MM.1S (cell line): ENCODE data around the gene PCK1.

Experiments used
- CTCF ChIP-seq: fragments of 300-600 bp; sonication (generic); IDR thresholded peaks from 2 replicates; pipeline ENCODE4 v1.5.1; 2016; ENCODE audit warnings: antibody characterized with exemption, low read length, mixed read lengths
- EZH2phosphoT487 ChIP-seq: fragments of 300-600 bp; sonication (generic); IDR thresholded peaks from 2 replicates; pipeline ENCODE4 v1.6.1; 2018; ENCODE audit warnings: antibody characterized with exemption, low read length

DNA sequence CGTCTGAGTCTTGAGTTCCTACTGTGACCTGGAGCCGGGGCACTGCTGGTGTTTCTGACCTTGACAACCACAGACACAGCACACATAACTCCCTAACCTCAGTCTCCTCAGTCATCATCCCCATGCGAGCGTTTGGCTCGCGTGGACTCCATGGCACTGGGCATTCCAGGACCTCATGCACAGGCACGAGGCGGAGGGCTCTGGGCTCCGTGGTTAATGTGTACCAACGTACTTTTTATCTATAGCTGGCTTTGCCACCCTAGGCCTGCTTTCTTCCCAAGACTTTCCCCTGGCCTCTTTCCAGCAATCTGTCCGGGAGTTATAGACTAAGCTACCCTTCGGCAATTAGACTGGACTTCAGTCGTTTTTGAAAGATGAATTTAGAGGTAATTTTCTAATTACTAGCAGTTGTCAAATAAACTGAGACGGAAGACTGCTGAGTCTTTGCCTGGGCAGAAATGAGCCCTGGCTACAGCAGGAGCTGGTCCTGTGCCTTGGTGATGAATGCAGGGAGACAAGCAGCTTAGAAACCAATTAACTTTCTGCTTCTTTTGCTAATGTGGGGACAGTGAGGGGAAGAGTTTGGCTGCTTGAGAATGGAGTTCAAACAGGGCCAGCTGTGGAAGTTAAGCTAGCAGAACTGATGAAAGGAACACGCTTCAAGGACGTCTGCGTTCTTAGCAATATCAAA is 19.9 kb upstream of the PCK1 start:
- TF ChIP-seq EZH2phosphoT487 (no peak), CTCF (no peak)
